Measurements from ENCODE around the gene TENM3.
"Not testable (repeated sequence)": the region's sequence is repeated elsewhere in the genome, so short reads cannot be mapped to it uniquely, and the experiment has no call there.

TENM3 gene

DNA sequence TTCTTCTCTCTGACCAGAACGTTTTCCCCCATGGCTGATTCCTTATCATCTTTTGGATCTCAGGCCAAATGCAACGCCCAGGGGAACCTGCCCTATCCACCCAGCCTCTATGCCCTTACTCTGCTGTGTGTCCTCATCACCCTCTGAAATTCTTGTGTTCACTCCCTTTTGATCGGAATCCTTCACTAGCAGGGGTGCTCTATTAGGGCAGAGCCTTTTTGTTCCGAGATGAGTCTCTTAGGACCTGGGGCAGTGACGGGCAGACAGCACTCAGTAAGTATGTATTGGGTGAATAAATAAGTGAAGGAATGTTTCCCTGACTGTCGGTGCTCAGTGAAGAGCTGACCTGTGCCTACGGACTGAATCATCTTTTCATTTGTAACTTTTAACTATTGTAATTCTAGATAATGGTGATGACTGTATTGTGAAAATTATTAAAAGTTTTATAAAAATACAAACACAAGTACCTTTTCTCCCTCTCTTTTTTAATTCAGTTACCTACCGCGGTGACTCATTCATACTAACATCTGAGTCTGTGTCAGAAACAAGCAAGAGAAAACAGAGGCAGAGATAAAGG, 4.8 kb upstream of the TENM3 start:
- WGBS, 2 experiments (ENCODE audit: insufficient coverage in 2 of 2) = 24 to 28% methylated on average over 4 to 5 of the region's 9 CpGs

DNA sequence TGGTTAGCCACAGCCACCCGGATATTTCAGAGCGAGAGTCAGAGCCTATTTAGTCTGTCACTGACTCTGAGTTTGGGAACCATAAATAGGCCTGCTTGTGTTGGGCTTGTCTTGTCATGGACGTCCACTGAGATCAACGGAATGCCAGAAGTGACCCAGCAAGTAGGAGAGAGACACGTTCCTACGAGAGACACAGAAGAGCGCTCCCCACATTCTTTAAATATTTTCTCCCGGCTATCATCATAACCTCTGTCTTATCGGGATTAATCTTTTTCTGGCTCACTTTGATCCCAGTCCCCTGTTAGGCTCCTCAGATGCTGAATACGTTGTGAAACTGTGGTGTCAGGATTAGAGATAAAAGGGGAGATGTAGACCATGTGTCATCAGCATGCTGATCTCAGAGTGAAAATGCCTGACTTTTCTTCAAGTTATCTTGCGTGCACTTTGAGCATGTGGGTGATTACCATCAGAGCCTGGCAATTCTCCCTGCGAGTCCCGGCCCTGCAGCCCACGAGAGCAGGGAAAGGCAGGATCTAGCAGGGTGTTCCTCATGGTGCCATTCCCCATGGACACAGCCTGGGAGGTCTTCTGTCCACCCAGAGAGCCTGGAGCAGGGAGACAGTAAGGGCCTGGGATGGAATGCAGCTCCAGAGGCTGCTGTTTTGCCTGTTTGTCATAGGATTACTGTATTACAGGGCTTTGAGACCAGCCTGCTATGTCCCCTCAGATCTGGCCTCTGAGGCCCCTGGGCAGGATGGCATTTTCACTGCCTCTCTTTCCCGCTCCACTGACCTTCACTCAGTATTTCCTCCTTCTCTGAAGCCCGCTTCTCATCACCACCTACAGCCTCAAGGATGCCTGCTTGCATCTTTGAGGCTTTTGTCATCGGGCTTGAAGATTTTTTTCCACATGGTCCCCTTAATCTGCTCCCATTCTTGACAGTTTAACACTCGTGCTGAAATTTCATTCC, 2.8 kb upstream of the TENM3 start:
- H3K27ac ChIP-seq (ENCODE audit: low read depth, low read length, severe bottlenecking) = peak overlapping the region; percentile 98
- H3K36me3 ChIP-seq (ENCODE audit: control insufficient read depth, insufficient read depth, low read length) = peaks cover 7% of the 10 kb centered on the region
- H3K4me3 ChIP-seq (ENCODE audit: extremely low read depth, insufficient read depth, low read length, poor library complexity, severe bottlenecking) = no peak overlapping the region
- peaks cover 51% of the 10 kb centered on the region for H3K4me1 ChIP-seq (ENCODE audit: control insufficient read depth, insufficient read depth, low read length, poor library complexity, severe bottlenecking)
- no peaks in the 10 kb centered on the region for H3K9me3 ChIP-seq (ENCODE audit: control insufficient read depth, low read length)
- WGBS, 2 experiments (ENCODE audit: insufficient coverage in 2 of 2) = 33 to 48% methylated on average over 12 to 18 of the region's 18 CpGs

More for the DNA sequence above, 4.8 kb upstream of the TENM3 start:
- Histone ChIP-seq H3K36me3 (ENCODE audit: control insufficient read depth, insufficient read depth, low read length) (peaks cover 27% of the 10 kb centered on the region), H3K4me1 (ENCODE audit: control insufficient read depth, insufficient read depth, low read length, poor library complexity, severe bottlenecking) (peaks cover 45% of the 10 kb centered on the region), H3K4me3 (ENCODE audit: extremely low read depth, insufficient read depth, low read length, poor library complexity, severe bottlenecking) (no peak overlapping the region), H3K9me3 (ENCODE audit: control insufficient read depth, low read length) (no peaks in the 10 kb centered on the region), H3K27ac (ENCODE audit: low read depth, low read length, severe bottlenecking) (peak overlapping the region; percentile 98)

GRCh38 chr4:182242260-182242659, 942 bp upstream of the TENM3 start:
- H3K27ac ChIP-seq (ENCODE audit: low read depth, low read length, severe bottlenecking) = peak overlapping the region; percentile 71
- not testable (repeated sequence) for H3K4me3 ChIP-seq (ENCODE audit: extremely low read depth, insufficient read depth, low read length, poor library complexity, severe bottlenecking); H3K9me3 ChIP-seq (ENCODE audit: control insufficient read depth, low read length); H3K36me3 ChIP-seq (ENCODE audit: control insufficient read depth, insufficient read depth, low read length)
- peaks cover 67% of the 10 kb centered on the region for H3K4me1 ChIP-seq (ENCODE audit: control insufficient read depth, insufficient read depth, low read length, poor library complexity, severe bottlenecking)
- 89 to 90% methylated on average over 3 of the region's 4 CpGs for WGBS, 2 experiments (ENCODE audit: insufficient coverage in 2 of 2)

- peaks cover 72% of the 10 kb centered on the region for H3K4me1 ChIP-seq (ENCODE audit: control insufficient read depth, insufficient read depth, low read length, poor library complexity, severe bottlenecking)
- peak overlapping the region; percentile 71 for H3K27ac ChIP-seq (ENCODE audit: low read depth, low read length, severe bottlenecking)
- no peaks in the 10 kb centered on the region for H3K9me3 ChIP-seq (ENCODE audit: control insufficient read depth, low read length)
- 82 to 90% methylated on average over 6 of the region's 6 CpGs for WGBS, 2 experiments (ENCODE audit: insufficient coverage in 2 of 2)
- no peaks in the 10 kb centered on the region for H3K36me3 ChIP-seq (ENCODE audit: control insufficient read depth, insufficient read depth, low read length)
- H3K4me3 ChIP-seq (ENCODE audit: extremely low read depth, insufficient read depth, low read length, poor library complexity, severe bottlenecking) = no peak overlapping the region
Observed at GRCh38 chr4:182242787-182243186, 415 bp upstream of the TENM3 start.

- H3K9me3 ChIP-seq (ENCODE audit: control insufficient read depth, low read length) = no peaks in the 10 kb centered on the region
- WGBS, 2 experiments (ENCODE audit: insufficient coverage in 2 of 2) = 86 to 100% methylated on average over 1 to 2 of the region's 2 CpGs
- no peak overlapping the region for H3K4me3 ChIP-seq (ENCODE audit: extremely low read depth, insufficient read depth, low read length, poor library complexity, severe bottlenecking)
- H3K4me1 ChIP-seq (ENCODE audit: control insufficient read depth, insufficient read depth, low read length, poor library complexity, severe bottlenecking) = peaks cover 61% of the 10 kb centered on the region
- peaks cover 15% of the 10 kb centered on the region for H3K36me3 ChIP-seq (ENCODE audit: control insufficient read depth, insufficient read depth, low read length)
- H3K27ac ChIP-seq (ENCODE audit: low read depth, low read length, severe bottlenecking) = peak overlapping the region; percentile 95
Observed at GRCh38 chr4:182245041-182245440, 1.8 kb downstream of the TENM3 start.

DNA sequence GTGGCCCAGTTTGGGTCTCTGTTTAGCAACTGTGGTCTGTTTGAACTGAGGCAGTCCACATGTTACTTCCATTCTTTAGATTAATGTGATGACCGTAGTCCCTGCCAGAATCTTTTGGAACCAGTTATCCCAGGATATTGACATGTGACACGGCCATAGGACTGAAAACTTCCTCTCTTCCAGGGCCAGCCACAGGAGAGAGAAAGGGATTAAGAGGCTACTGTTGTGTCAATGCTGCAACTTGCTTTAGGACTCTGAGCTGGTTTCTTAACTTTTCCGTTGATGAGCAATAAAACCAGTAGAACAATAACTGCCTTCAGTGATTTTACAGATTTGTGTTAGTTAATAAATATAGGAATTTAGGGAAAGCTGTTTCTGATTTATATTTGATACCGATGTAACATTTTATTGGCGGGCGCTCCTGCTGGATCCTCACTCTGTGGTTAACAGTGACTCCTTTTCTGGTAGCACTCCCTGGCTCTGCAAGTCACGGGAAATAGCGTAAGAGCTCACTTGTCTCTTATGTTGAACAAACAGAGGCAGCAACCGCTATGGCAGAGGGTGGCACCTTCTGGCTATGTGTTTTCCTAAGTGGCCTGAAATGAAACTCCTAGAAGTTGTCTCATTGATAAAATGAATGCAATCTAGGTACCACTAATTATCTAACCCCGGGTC, 2.5 kb downstream of the TENM3 start:
- Histone ChIP-seq H3K9me3 (ENCODE audit: control insufficient read depth, low read length) (no peaks in the 10 kb centered on the region), H3K36me3 (ENCODE audit: control insufficient read depth, insufficient read depth, low read length) (peaks cover 17% of the 10 kb centered on the region), H3K4me1 (ENCODE audit: control insufficient read depth, insufficient read depth, low read length, poor library complexity, severe bottlenecking) (peaks cover 59% of the 10 kb centered on the region), H3K27ac (ENCODE audit: low read depth, low read length, severe bottlenecking) (peak overlapping the region; percentile 95), H3K4me3 (ENCODE audit: extremely low read depth, insufficient read depth, low read length, poor library complexity, severe bottlenecking) (peak overlapping the region; percentile 11)
- 82 to 83% methylated on average over 6 of the region's 10 CpGs for WGBS, 2 experiments (ENCODE audit: insufficient coverage in 2 of 2)

- Histone ChIP-seq H3K9me3 (ENCODE audit: control insufficient read depth, low read length) (no peaks in the 10 kb centered on the region), H3K27ac (ENCODE audit: low read depth, low read length, severe bottlenecking) (peak overlapping the region; percentile 95), H3K4me3 (ENCODE audit: extremely low read depth, insufficient read depth, low read length, poor library complexity, severe bottlenecking) (no peak overlapping the region), H3K4me1 (ENCODE audit: control insufficient read depth, insufficient read depth, low read length, poor library complexity, severe bottlenecking) (peaks cover 52% of the 10 kb centered on the region), H3K36me3 (ENCODE audit: control insufficient read depth, insufficient read depth, low read length) (peaks cover 24% of the 10 kb centered on the region)
- 76 to 89% methylated on average over 22 to 26 of the region's 27 CpGs for WGBS, 2 experiments (ENCODE audit: insufficient coverage in 2 of 2)
Observed at GRCh38 chr4:182246401-182247205, 3.4 kb downstream of the TENM3 start.

DNA sequence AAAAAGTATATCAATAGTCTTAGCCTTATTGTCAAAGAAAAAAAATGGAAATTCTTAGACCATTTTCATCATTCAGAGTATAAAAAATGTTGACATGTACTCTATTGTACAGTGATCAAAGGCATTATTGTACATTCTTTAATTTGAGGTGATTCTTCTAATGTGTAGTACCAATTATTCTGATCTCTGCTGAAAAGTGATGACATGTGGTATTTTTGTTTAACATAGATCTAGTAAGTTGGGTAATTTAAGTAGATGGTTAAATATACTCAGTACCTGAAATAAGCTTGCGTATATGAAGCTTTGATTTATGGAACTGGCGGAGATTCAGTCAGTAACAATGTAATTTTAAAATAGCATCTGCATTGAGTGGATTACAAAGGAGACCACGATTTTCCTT, 5.1 kb downstream of the TENM3 start:
- no peak overlapping the region for H3K4me3 ChIP-seq (ENCODE audit: extremely low read depth, insufficient read depth, low read length, poor library complexity, severe bottlenecking)
- peaks cover 45% of the 10 kb centered on the region for H3K4me1 ChIP-seq (ENCODE audit: control insufficient read depth, insufficient read depth, low read length, poor library complexity, severe bottlenecking)
- 100% methylated on average over 2 of the region's 3 CpGs; no CpG with 5 or more reads in 1 of the 2 experiments for WGBS, 2 experiments (ENCODE audit: insufficient coverage in 2 of 2)
- no peaks in the 10 kb centered on the region for H3K9me3 ChIP-seq (ENCODE audit: control insufficient read depth, low read length)
- no peak overlapping the region for H3K27ac ChIP-seq (ENCODE audit: low read depth, low read length, severe bottlenecking)
- peaks cover 31% of the 10 kb centered on the region for H3K36me3 ChIP-seq (ENCODE audit: control insufficient read depth, insufficient read depth, low read length)

- peaks cover 42% of the 10 kb centered on the region for H3K4me1 ChIP-seq (ENCODE audit: control insufficient read depth, insufficient read depth, low read length, poor library complexity, severe bottlenecking)
- no CpG with 5 or more reads among the region's 6 CpGs for WGBS, 2 experiments (ENCODE audit: insufficient coverage in 2 of 2)
- H3K36me3 ChIP-seq (ENCODE audit: control insufficient read depth, insufficient read depth, low read length) = peaks cover 34% of the 10 kb centered on the region
- no peak overlapping the region for H3K27ac ChIP-seq (ENCODE audit: low read depth, low read length, severe bottlenecking)
- no peaks in the 10 kb centered on the region for H3K9me3 ChIP-seq (ENCODE audit: control insufficient read depth, low read length)
- H3K4me3 ChIP-seq (ENCODE audit: extremely low read depth, insufficient read depth, low read length, poor library complexity, severe bottlenecking) = no peak overlapping the region
Observed at GRCh38 chr4:182250446-182250845, 7.2 kb downstream of the TENM3 start.

- no peak overlapping the region for H3K4me3 ChIP-seq (ENCODE audit: extremely low read depth, insufficient read depth, low read length, poor library complexity, severe bottlenecking)
- peaks cover 39% of the 10 kb centered on the region for H3K4me1 ChIP-seq (ENCODE audit: control insufficient read depth, insufficient read depth, low read length, poor library complexity, severe bottlenecking)
- peaks cover 34% of the 10 kb centered on the region for H3K36me3 ChIP-seq (ENCODE audit: control insufficient read depth, insufficient read depth, low read length)
- no peaks in the 10 kb centered on the region for H3K9me3 ChIP-seq (ENCODE audit: control insufficient read depth, low read length)
- WGBS, 2 experiments (ENCODE audit: insufficient coverage in 2 of 2) = 83 to 95% methylated on average over 5 to 7 of the region's 8 CpGs
- no peak overlapping the region for H3K27ac ChIP-seq (ENCODE audit: low read depth, low read length, severe bottlenecking)
Observed at GRCh38 chr4:182251116-182251515, 7.9 kb downstream of the TENM3 start.

All from mesodermal cell (in vitro differentiated cells).